ENCODE measurements around the gene WASHC2A. TPM values are rescaled to one million over a fixed set of nuclear protein-coding genes. Genes with fewer than 3 reads are reported as not detected.
"Not testable (repeated sequence)": the region's sequence is repeated elsewhere in the genome, so short reads cannot be mapped to it uniquely, and the experiment has no call there.

The WASHC2A gene
- total RNA-seq, 1 donor from 2014 or later, result 21.2 TPM

GRCh38 chr10:50157868-50158267 is 90.1 kb downstream of the WASHC2A start:
- not testable (repeated sequence) for DNase-seq (ENCODE audit: low spot score)

- not testable (repeated sequence) for DNase-seq (ENCODE audit: low spot score)
These were observed 92.1 kb downstream of the WASHC2A start for GRCh38 chr10:50159856-50160255.

DNA sequence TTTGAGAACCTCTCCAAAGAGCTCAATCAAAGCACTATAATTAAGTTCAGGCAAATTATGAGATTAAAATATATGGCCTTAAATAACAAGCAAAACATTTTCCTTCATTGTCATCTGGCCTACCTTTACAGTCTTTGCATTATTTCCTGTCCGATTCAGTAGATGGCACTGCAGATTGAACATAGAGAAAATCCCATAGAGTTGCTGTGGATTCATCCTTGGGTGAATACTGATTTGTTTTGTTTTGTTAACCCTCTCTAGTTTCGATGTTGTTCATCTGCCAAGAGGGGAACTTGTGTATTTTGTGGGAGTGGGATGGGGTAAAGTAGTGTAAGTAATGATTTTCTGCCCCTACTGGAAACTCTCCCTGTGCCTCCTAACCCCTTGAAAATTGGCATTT is 97.3 kb downstream of the WASHC2A start:
- DNase-seq (ENCODE audit: low spot score), result not testable (repeated sequence)

DNA sequence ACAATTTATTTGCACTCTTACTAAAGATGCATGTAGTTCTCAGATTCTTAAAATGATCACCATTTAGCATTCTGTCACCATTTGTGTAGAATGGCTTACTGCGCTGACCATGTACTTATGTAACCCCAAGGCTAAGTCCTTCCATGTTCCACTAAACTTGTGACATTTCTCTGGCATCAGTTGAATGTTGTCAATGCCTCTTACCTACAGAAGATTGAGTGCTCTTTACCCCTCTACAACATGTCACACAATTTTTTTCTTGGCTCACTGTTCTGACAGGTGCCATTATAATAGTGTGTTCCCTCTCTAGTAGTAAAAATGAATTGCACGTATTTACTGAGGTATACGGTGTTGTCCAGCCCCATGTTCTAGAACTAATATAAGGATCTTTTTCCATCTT is 100.1 kb downstream of the WASHC2A start:
- DNase-seq (ENCODE audit: low spot score), result not testable (repeated sequence)

DNA sequence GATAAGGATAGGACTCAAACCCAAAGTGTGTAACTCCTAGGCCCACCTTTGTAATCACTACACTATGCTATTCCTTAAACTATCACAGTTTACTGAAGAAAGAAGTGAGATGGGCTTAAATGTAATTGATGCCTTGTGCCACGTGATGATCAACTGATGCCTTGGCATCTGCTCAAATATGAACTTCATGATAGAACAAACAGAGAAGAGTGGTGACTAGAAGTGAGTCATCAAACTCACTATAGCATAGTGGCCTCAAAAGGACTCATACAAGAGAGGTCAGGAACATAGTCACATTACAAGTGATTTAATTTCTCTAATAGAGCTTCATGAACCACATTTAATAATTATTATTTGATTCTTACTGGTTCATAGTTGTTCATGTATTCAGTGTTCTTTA is 101.8 kb downstream of the WASHC2A start:
- not testable (repeated sequence) for DNase-seq (ENCODE audit: low spot score)

DNA sequence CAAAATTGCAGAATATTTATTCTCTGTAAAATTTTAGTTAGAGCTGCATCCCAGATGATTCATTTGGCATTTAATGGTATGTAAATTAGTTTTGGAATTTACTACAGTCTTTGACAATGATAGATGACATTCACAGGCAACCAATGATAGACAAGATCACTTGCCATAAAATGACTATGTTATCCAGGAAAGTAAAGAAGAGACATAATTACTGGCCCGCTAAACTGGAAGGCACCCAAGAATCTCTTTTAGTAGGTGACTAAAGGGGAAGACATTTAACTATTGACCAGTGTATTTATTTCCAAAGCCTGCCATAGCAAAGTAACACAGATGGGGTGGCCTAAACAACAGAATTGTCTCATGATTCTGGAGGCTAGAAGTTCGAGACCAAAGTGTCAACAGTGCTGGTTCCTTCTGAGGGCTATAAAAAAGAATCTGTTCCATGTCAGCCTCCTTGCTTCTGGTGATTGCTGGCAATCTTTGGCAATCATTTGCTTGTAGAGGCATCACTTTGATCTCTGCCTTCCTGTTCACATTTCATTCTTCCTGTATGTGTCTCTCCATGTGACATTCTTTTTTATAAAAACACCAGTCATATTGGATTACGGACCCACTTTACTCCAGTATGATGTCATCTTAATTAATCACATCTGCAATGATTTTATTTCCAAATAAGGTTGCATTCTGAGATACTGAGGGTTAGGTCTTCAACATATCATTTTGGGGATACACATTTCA is 107.2 kb downstream of the WASHC2A start:
- not testable (repeated sequence) for DNase-seq (ENCODE audit: low spot score)

Other genes with a start within 250 kb of the WASHC2A start
- gene PARG, start 125.9 kb upstream of the WASHC2A start, total RNA-seq (ENCODE audit: insufficient read depth, low replicate concordance), result 70.3 TPM
- gene TIMM23B, start 125.9 kb upstream of the WASHC2A start, total RNA-seq (ENCODE audit: insufficient read depth, low replicate concordance), result 11.3 TPM
- 2.2 TPM for gene AGAP6, start 79.5 kb upstream of the WASHC2A start, total RNA-seq (ENCODE audit: insufficient read depth, low replicate concordance)
- 1.9 TPM for gene ASAH2, start 183.6 kb downstream of the WASHC2A start, total RNA-seq (ENCODE audit: insufficient read depth, low replicate concordance)

Measured in umbilical cord (tissue), 2 donors.